Measurements from ENCODE around the gene HOXA1.

The HOXA1 gene

GRCh38 chr7:27111751-27112277, 16.0 kb upstream of the HOXA1 start:
- TF ChIP-seq REST (IDR thresholded peaks at IDR 0.05; ENCODE audit: insufficient read depth in 1 of 2, low read depth in 2 of 2, low read length in 2 of 2) (no peak), POLR2AphosphoS5 (IDR thresholded peaks at IDR 0.05; ENCODE audit: low read depth, low read length) (no peak), SIN3A (IDR thresholded peaks at IDR 0.05; ENCODE audit: borderline replicate concordance, insufficient read depth, low read length) (no peak), TAF1 (IDR thresholded peaks at IDR 0.05; ENCODE audit: borderline replicate concordance, insufficient read depth, low read length) (no peak), FOXP2 (optimal IDR thresholded peaks at IDR 0.05; ENCODE audit: borderline replicate concordance, extremely low read depth, extremely low read length, insufficient read depth) (no peak)

GRCh38 chr7:27111042-27111750, 15.4 kb upstream of the HOXA1 start:
- TF ChIP-seq POLR2AphosphoS5 (IDR thresholded peaks at IDR 0.05; ENCODE audit: low read depth, low read length), result no peak
- TF ChIP-seq REST (IDR thresholded peaks at IDR 0.05; ENCODE audit: insufficient read depth in 1 of 2, low read depth in 2 of 2, low read length in 2 of 2), result no peak
- no peak for TF ChIP-seq TAF1 (IDR thresholded peaks at IDR 0.05; ENCODE audit: borderline replicate concordance, insufficient read depth, low read length)
- no peak for TF ChIP-seq FOXP2 (optimal IDR thresholded peaks at IDR 0.05; ENCODE audit: borderline replicate concordance, extremely low read depth, extremely low read length, insufficient read depth)
- TF ChIP-seq SIN3A (IDR thresholded peaks at IDR 0.05; ENCODE audit: borderline replicate concordance, insufficient read depth, low read length), result no peak

- no peak for TF ChIP-seq TAF1 (IDR thresholded peaks at IDR 0.05; ENCODE audit: borderline replicate concordance, insufficient read depth, low read length)
- no peak for TF ChIP-seq SIN3A (IDR thresholded peaks at IDR 0.05; ENCODE audit: borderline replicate concordance, insufficient read depth, low read length)
- no peak for TF ChIP-seq FOXP2 (optimal IDR thresholded peaks at IDR 0.05; ENCODE audit: borderline replicate concordance, extremely low read depth, extremely low read length, insufficient read depth)
- TF ChIP-seq POLR2AphosphoS5 (IDR thresholded peaks at IDR 0.05; ENCODE audit: low read depth, low read length), result no peak
Measured at GRCh38 chr7:27110186-27111031, 14.6 kb upstream of the HOXA1 start.

- TF ChIP-seq SIN3A (IDR thresholded peaks at IDR 0.05; ENCODE audit: borderline replicate concordance, insufficient read depth, low read length) (no peak), REST (IDR thresholded peaks at IDR 0.05; ENCODE audit: insufficient read depth in 1 of 2, low read depth in 2 of 2, low read length in 2 of 2) (no peak)
Measured at GRCh38 chr7:27109466-27110185, 13.8 kb upstream of the HOXA1 start.

- no peak for TF ChIP-seq FOXP2 (optimal IDR thresholded peaks at IDR 0.05; ENCODE audit: borderline replicate concordance, extremely low read depth, extremely low read length, insufficient read depth)
- TF ChIP-seq TAF1 (IDR thresholded peaks at IDR 0.05; ENCODE audit: borderline replicate concordance, insufficient read depth, low read length), result no peak
- TF ChIP-seq POLR2AphosphoS5 (IDR thresholded peaks at IDR 0.05; ENCODE audit: low read depth, low read length), result no peak
- TF ChIP-seq SIN3A (IDR thresholded peaks at IDR 0.05; ENCODE audit: borderline replicate concordance, insufficient read depth, low read length), result no peak
- no peak for TF ChIP-seq REST (IDR thresholded peaks at IDR 0.05; ENCODE audit: insufficient read depth in 1 of 2, low read depth in 2 of 2, low read length in 2 of 2)
Measured at GRCh38 chr7:27108390-27109127, 12.8 kb upstream of the HOXA1 start.
